Erythroblast (primary cell): ENCODE measurements around the gene SPATS2L.

Experiments
- DNase-seq, 2 experiments: peaks; one replicate each; lab custom pipeline; 2025; lab: John Stamatoyannopoulos, UW
- GATA1 ChIP-seq: IDR thresholded peaks from 2 replicates; pipeline ENCODE4 v1.6.1; 2011; ENCODE audit warnings: low read depth, mild to moderate bottlenecking, control low read depth, low read length, moderate library complexity
- POLR2A ChIP-seq: IDR thresholded peaks from 2 replicates; pipeline ENCODE4 v1.6.1; 2011; ENCODE audit warnings: mild to moderate bottlenecking, low read length

SPATS2L gene

GRCh38 chr2:200469708-200470211 is 163.3 kb downstream of the SPATS2L start:
- DNase-seq: no peak
- TF ChIP-seq POLR2A: no peak
- no peak for TF ChIP-seq GATA1

- no peak for DNase-seq
- no peak for TF ChIP-seq POLR2A
- no peak for TF ChIP-seq GATA1
These were observed 163.7 kb downstream of the SPATS2L start for GRCh38 chr2:200470230-200470629.

GRCh38 chr2:200471324-200471848 is 164.9 kb downstream of the SPATS2L start:
- DNase-seq: peak; percentile 3 to 17
- TF ChIP-seq POLR2A: no peak
- TF ChIP-seq GATA1: no peak

- TF ChIP-seq GATA1 (no peak), POLR2A (no peak)
These were observed 165.6 kb downstream of the SPATS2L start for GRCh38 chr2:200471928-200472645.

GRCh38 chr2:200472853-200473464 is 166.5 kb downstream of the SPATS2L start:
- TF ChIP-seq GATA1 (no peak), POLR2A (no peak)
- no peak for DNase-seq

More at GRCh38 chr2:200471928-200472645, 165.6 kb downstream of the SPATS2L start:
- DNase-seq: no peak

GRCh38 chr2:200475795-200476194 is 169.3 kb downstream of the SPATS2L start:
- DNase-seq: no peak
- TF ChIP-seq POLR2A (no peak), GATA1 (no peak)

- no peak for DNase-seq
- TF ChIP-seq GATA1: no peak
- no peak for TF ChIP-seq POLR2A
These were observed 170.3 kb downstream of the SPATS2L start for GRCh38 chr2:200476836-200477235.

- TF ChIP-seq POLR2A (no peak), GATA1 (no peak)
- DNase-seq: no peak
These were observed 171.2 kb downstream of the SPATS2L start for GRCh38 chr2:200477667-200478131.

GRCh38 chr2:200479692-200480265 is 173.3 kb downstream of the SPATS2L start:
- no peak for DNase-seq
- no peak for TF ChIP-seq GATA1
- no peak for TF ChIP-seq POLR2A

GRCh38 chr2:200482194-200482593 is 175.7 kb downstream of the SPATS2L start:
- peak in 1 of 2 experiments; percentile 12 for DNase-seq
- no peak for TF ChIP-seq GATA1
- no peak for TF ChIP-seq POLR2A

GRCh38 chr2:200483729-200484198 is 177.3 kb downstream of the SPATS2L start:
- peak; percentile 49 to 55 for DNase-seq
- TF ChIP-seq GATA1 (no peak), POLR2A (no peak)

- DNase-seq: no peak
- TF ChIP-seq POLR2A: no peak
These were observed 178.4 kb downstream of the SPATS2L start for GRCh38 chr2:200484934-200485333.

GRCh38 chr2:200486529-200486928 is 180.0 kb downstream of the SPATS2L start:
- DNase-seq: no peak
- TF ChIP-seq POLR2A: no peak
- TF ChIP-seq GATA1: no peak
